ENCODE results near the gene ARL15.

DNA sequence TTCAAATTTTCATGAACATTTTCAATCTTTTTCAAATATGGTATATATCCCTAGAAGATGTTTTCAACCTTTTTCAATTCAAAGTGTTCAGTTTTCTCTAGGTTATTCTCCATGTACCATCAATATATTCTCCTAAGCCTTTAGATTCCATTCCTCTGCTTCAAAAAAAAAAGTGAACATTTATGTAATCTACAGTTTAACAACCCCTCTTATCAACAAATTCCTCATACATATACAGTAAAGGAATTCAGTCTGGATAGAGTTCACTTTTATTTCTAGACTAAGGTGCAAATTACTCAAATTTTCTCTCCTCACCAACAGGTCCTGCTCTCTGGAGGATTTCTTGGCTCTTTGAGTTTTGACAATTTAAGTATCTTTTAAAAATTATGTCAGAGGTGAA is 150.0 kb downstream of the ARL15 start:
- TF ChIP-seq CTCF (IDR thresholded peaks at IDR 0.05) (no peak), POLR2A (IDR thresholded peaks at IDR 0.05) (no peak)
